PC-3 (cell line): ENCODE measurements around the gene GAS2L3. TPM values are rescaled to one million over a fixed set of nuclear protein-coding genes. Genes with fewer than 3 reads are reported as not detected.

Source experiments
- ATAC-seq: fragments of 200-7000 bp; cut with Tn5 transposase; 2 replicates; pipeline ENCODE4 v1.9.1; 2020; ENCODE audit warnings: mild to moderate bottlenecking, moderate library complexity
- BruUV-seq: library from RNA; stranded (reverse); fragments of 400-500 nt; replicated peaks from 2 replicates; lab custom pipeline; 2021; lab: Mats Ljungman, UMichigan
- CTCF ChIA-PET: fragments of 300-600 bp; sonication (Branson Sonifier 250); formaldehyde crosslinking; loops from one replicate; lab custom pipeline; 2022; ENCODE audit warnings: antibody characterized with exemption; lab: Charles Lee
- POLR2A ChIA-PET: fragments of 300-600 bp; sonication (Branson Sonifier 250); formaldehyde crosslinking; loops from one replicate; lab custom pipeline; 2022; ENCODE audit warnings: antibody characterized with exemption; ENCODE audit not compliant: unreplicated experiment; lab: Charles Lee
- DNase-seq: peaks from one replicate; pipeline ENCODE4 v3.0.0-alpha.2; 2015
- H2AFZ ChIP-seq: fragments of 300-600 bp; sonication (generic); 2 replicates; pipeline ENCODE4 v1.6.0; 2016; ENCODE audit warnings: antibody characterized with exemption, low read length
- H3F3A ChIP-seq: fragments of 300-600 bp; sonication (generic); one replicate; pipeline ENCODE4 v1.6.0; 2017; ENCODE audit warnings: antibody characterized with exemption, low read length, control low read depth, mild to moderate bottlenecking; ENCODE audit not compliant: unreplicated experiment
- H3K27ac ChIP-seq: fragments of 300-600 bp; sonication (generic); 2 replicates; pipeline ENCODE4 v1.5.1; 2016; ENCODE audit warnings: mild to moderate bottlenecking, low read length
- H3K27me3 ChIP-seq: fragments of 300-600 bp; sonication (generic); 2 replicates; pipeline ENCODE4 v1.6.1; 2016; ENCODE audit warnings: low read length, mixed read lengths
- H3K36me3 ChIP-seq: fragments of 300-600 bp; sonication (generic); 2 replicates; pipeline ENCODE4 v1.6.1; 2016; ENCODE audit warnings: low read depth, mixed run types, low read length, mixed read lengths
- H3K4me1 ChIP-seq: fragments of 300-600 bp; sonication (generic); 2 replicates; pipeline ENCODE4 v1.5.1; 2016; ENCODE audit warnings: low read length; ENCODE audit not compliant: insufficient read depth
- H3K4me2 ChIP-seq: fragments of 300-600 bp; sonication (generic); 2 replicates; pipeline ENCODE4 v1.6.0; 2016; ENCODE audit warnings: low read length
- H3K4me3 ChIP-seq: fragments of 300-600 bp; sonication (generic); 2 replicates; pipeline ENCODE4 v1.5.1; 2016; ENCODE audit warnings: mild to moderate bottlenecking, low read length, mixed read lengths
- H3K79me2 ChIP-seq: fragments of 300-600 bp; sonication (generic); 2 replicates; pipeline ENCODE4 v1.6.1; 2017; ENCODE audit warnings: low read length, mixed read lengths
- H3K9ac ChIP-seq: fragments of 300-600 bp; sonication (generic); 2 replicates; pipeline ENCODE4 v1.6.0; 2016; ENCODE audit warnings: mild to moderate bottlenecking, low read length
- H3K9me2 ChIP-seq: fragments of 300-600 bp; sonication (generic); replicated peaks from 2 replicates; pipeline ENCODE4 v1.6.1; 2016; ENCODE audit warnings: mixed run types, low read length, mixed read lengths
- H3K9me3 ChIP-seq: fragments of 300-600 bp; sonication (generic); 2 replicates; pipeline ENCODE4 v1.6.1; 2016; ENCODE audit warnings: low read length, mixed read lengths
- H4K20me1 ChIP-seq: fragments of 300-600 bp; sonication (generic); 2 replicates; pipeline ENCODE4 v1.6.1; 2016; ENCODE audit warnings: low read length, mixed read lengths
- CTCF ChIP-seq: fragments of 300-600 bp; sonication (generic); conservative IDR thresholded peaks from 2 replicates; pipeline ENCODE4 v1.5.1; 2017; ENCODE audit warnings: antibody characterized with exemption, low read depth, mild to moderate bottlenecking, low read length
- EZH2 ChIP-seq: fragments of 300-600 bp; sonication (generic); IDR thresholded peaks from one replicate; pipeline ENCODE4 v1.6.1; 2017; ENCODE audit warnings: antibody characterized with exemption, mild to moderate bottlenecking, low read length; ENCODE audit not compliant: unreplicated experiment
- EZH2phosphoT487 ChIP-seq: fragments of 300-600 bp; sonication (generic); IDR thresholded peaks from 2 replicates; pipeline ENCODE4 v1.6.1; 2018; ENCODE audit warnings: mild to moderate bottlenecking, antibody characterized with exemption, low read length, borderline replicate concordance
- intact Hi-C: fragments of 100-400 bp; cut with micrococcal nuclease; formaldehyde crosslinking; loops from 2 replicates; pipeline ENCODE4 v1.9.0; 2023
- total RNA-seq: library from RNA; depleted of rRNA; stranded (reverse); fragments of >200 nt; gene quantifications from 2 replicates; pipeline ENCODE4 v1.2.3, GENCODE V29; 2014

Gene GAS2L3
- total RNA-seq, 1 experiment from 2014 or later, result 27.8 TPM

GRCh38 chr12:100529756-100530350 is 43.6 kb upstream of the GAS2L3 start:
- Histone ChIP-seq H3F3A (no peaks in the 10 kb centered on the region), H3K27me3 (peaks cover 70% of the 10 kb centered on the region), H3K9me2 (no peaks in the 10 kb centered on the region), H3K9ac (no peak overlapping the region), H3K4me3 (no peak overlapping the region), H3K9me3 (no peaks in the 10 kb centered on the region), H3K27ac (no peak overlapping the region), H3K4me2 (no peak overlapping the region), H3K79me2 (no peaks in the 10 kb centered on the region), H3K36me3 (no peaks in the 10 kb centered on the region), H4K20me1 (no peaks in the 10 kb centered on the region), H2AFZ (no peak overlapping the region), H3K4me1 (no peaks in the 10 kb centered on the region)
- no TSS peak for BruUV-seq
- TF ChIP-seq EZH2 (no peak), CTCF (no peak), EZH2phosphoT487 (no peak)
- ATAC-seq (no peak), DNase-seq (no peak)
- CTCF ChIA-PET, result no interaction called here
- intact Hi-C loops, result no loop called here
- POLR2A ChIA-PET, result no interaction called here

DNA sequence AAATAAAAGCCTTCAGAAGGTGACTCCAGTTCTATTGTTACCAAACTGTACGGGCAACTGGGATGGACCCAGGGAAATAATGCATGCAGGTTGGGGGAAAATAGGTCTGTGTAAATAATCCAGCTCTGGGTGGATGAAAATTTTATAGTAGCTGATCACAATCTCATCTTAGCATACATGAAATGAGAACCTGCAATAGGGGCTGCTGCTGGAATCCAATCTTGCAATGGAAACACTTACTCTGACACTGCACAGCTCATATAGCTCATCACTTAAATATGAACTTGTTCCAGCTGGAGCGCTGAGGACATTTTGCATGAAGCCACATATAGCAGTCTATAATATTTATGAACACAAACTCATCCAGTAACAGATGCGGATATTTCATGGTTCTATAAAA is 40.1 kb upstream of the GAS2L3 start:
- TF ChIP-seq CTCF (no peak), EZH2 (no peak), EZH2phosphoT487 (no peak)

GRCh38 chr12:100534625-100535227 is 38.8 kb upstream of the GAS2L3 start:
- Histone ChIP-seq H3K4me1 (no peaks in the 10 kb centered on the region), H3K27ac (no peak overlapping the region), H4K20me1 (no peaks in the 10 kb centered on the region), H3K9me3 (no peaks in the 10 kb centered on the region), H3K4me2 (no peak overlapping the region), H3K27me3 (peaks cover 56% of the 10 kb centered on the region), H3K79me2 (no peaks in the 10 kb centered on the region), H3F3A (no peaks in the 10 kb centered on the region), H2AFZ (no peak overlapping the region), H3K4me3 (no peak overlapping the region), H3K9me2 (no peaks in the 10 kb centered on the region), H3K9ac (no peak overlapping the region), H3K36me3 (no peaks in the 10 kb centered on the region)
- intact Hi-C loops, result no loop called here
- no peak for DNase-seq
- TF ChIP-seq CTCF (no peak), EZH2phosphoT487 (no peak), EZH2 (no peak)
- CTCF ChIA-PET, result no interaction called here
- POLR2A ChIA-PET, result no interaction called here
- no peak for ATAC-seq
- BruUV-seq, result no TSS peak

More for the DNA sequence above, 40.1 kb upstream of the GAS2L3 start:
- Histone ChIP-seq H3K36me3 (no peaks in the 10 kb centered on the region), H3K27ac (no peak overlapping the region), H4K20me1 (no peaks in the 10 kb centered on the region), H3K4me1 (no peaks in the 10 kb centered on the region), H3K4me2 (no peak overlapping the region), H3K9ac (no peak overlapping the region), H2AFZ (no peak overlapping the region), H3K79me2 (no peaks in the 10 kb centered on the region), H3F3A (no peaks in the 10 kb centered on the region), H3K9me3 (no peaks in the 10 kb centered on the region), H3K27me3 (peaks cover 70% of the 10 kb centered on the region), H3K9me2 (no peaks in the 10 kb centered on the region), H3K4me3 (no peak overlapping the region)
- ATAC-seq, result no peak
- no TSS peak for BruUV-seq
- ChIA-PET CTCF (no interaction called here), POLR2A (no interaction called here)
- DNase-seq, result no peak
- intact Hi-C loops, result no loop called here
